ENCODE results near the gene MXI1. TPM values are rescaled to one million over a fixed set of nuclear protein-coding genes. Genes with fewer than 3 reads are reported as not detected.

The MXI1 gene
- total RNA-seq, 2 experiments from 2014 or later: 11.7 to 22.3 TPM

GRCh38 chr10:110323503-110323902 lies 116.1 kb downstream of the MXI1 start:
- CTCF ChIA-PET (ENCODE audit: unreplicated experiment): interaction anchor here (0.8 kb wide), 1 partner anchor 14 kb away, joined by 3 read pairs; no protein-coding TSS in a partner anchor
- no peaks in the 10 kb centered on the region for H3K9me2 ChIP-seq (ENCODE audit: insufficient read depth, low read length)
- no peaks in the 10 kb centered on the region for H4K20me1 ChIP-seq (ENCODE audit: insufficient read depth, low read length)
- TF ChIP-seq EZH2phosphoT487 (IDR thresholded peaks at IDR 0.05; ENCODE audit: borderline replicate concordance, low read depth, low read length) (no peak), CTCF (conservative IDR thresholded peaks at IDR 0.05; ENCODE audit: low read length) (no peak)
- H2AFZ ChIP-seq (ENCODE audit: low read length): no peak overlapping the region
- no peaks in the 10 kb centered on the region for H3K36me3 ChIP-seq (ENCODE audit: insufficient read depth, low read length)
- no peak overlapping the region for H3K4me3 ChIP-seq (ENCODE audit: low read depth, low read length, poor library complexity, severe bottlenecking)
- BruUV-seq (replicated peaks): no TSS peak
- H3K27ac ChIP-seq (ENCODE audit: low read depth, low read length, poor library complexity, severe bottlenecking): no peak overlapping the region
- H3K79me2 ChIP-seq (ENCODE audit: insufficient read depth, low read depth, low read length): no peaks in the 10 kb centered on the region
- no peak for DNase-seq (ENCODE audit: low spot score)
- POLR2A ChIA-PET: interaction anchor here (1.0 to 1.8 kb wide), 4 partner anchors 9 to 276 kb away, joined by 3 to 9 read pairs (median 5); no protein-coding TSS in a partner anchor
- H3K9me3 ChIP-seq (ENCODE audit: low read length): peaks cover 15% of the 10 kb centered on the region; the same call in 1 of the 2 replicates
- H3K4me2 ChIP-seq (ENCODE audit: low read length): no peak overlapping the region
- H3K4me1 ChIP-seq (ENCODE audit: insufficient read depth, low read length, poor library complexity, severe bottlenecking): no peaks in the 10 kb centered on the region
- intact Hi-C loops (cut with micrococcal nuclease; ENCODE audit: unreplicated experiment): no loop called here

GRCh38 chr10:110324201-110324804 lies 116.9 kb downstream of the MXI1 start:
- Histone ChIP-seq H3K79me2 (ENCODE audit: insufficient read depth, low read depth, low read length) (no peaks in the 10 kb centered on the region), H3K4me1 (ENCODE audit: insufficient read depth, low read length, poor library complexity, severe bottlenecking) (no peaks in the 10 kb centered on the region), H3K9me3 (ENCODE audit: low read length) (peaks cover 15% of the 10 kb centered on the region; the same call in 1 of the 2 replicates), H3K4me2 (ENCODE audit: low read length) (no peak overlapping the region), H4K20me1 (ENCODE audit: insufficient read depth, low read length) (no peaks in the 10 kb centered on the region), H2AFZ (ENCODE audit: low read length) (no peak overlapping the region), H3K36me3 (ENCODE audit: insufficient read depth, low read length) (no peaks in the 10 kb centered on the region), H3K4me3 (ENCODE audit: low read depth, low read length, poor library complexity, severe bottlenecking) (no peak overlapping the region), H3K9me2 (ENCODE audit: insufficient read depth, low read length) (no peaks in the 10 kb centered on the region), H3K27ac (ENCODE audit: low read depth, low read length, poor library complexity, severe bottlenecking) (no peak overlapping the region)
- POLR2A ChIA-PET: interaction anchor here (0.5 to 1.5 kb wide), 6 partner anchors 10 to 219 kb away, joined by 3 to 9 read pairs (median 4); no protein-coding TSS in a partner anchor
- no TSS peak for BruUV-seq (replicated peaks)
- no peak for TF ChIP-seq CTCF (conservative IDR thresholded peaks at IDR 0.05; ENCODE audit: low read length)
- no peak for TF ChIP-seq EZH2phosphoT487 (IDR thresholded peaks at IDR 0.05; ENCODE audit: borderline replicate concordance, low read depth, low read length)
- no peak for DNase-seq (ENCODE audit: low spot score)
- CTCF ChIA-PET (ENCODE audit: unreplicated experiment): interaction anchor here (0.8 kb wide), 1 partner anchor 13 kb away, joined by 3 read pairs; no protein-coding TSS in a partner anchor
- intact Hi-C loops (cut with micrococcal nuclease; ENCODE audit: unreplicated experiment): no loop called here

- H3K9me3 ChIP-seq (ENCODE audit: low read length): peaks cover 15% of the 10 kb centered on the region; the same call in 1 of the 2 replicates
- POLR2A ChIA-PET: interaction anchor here (0.5 to 1.2 kb wide), 4 partner anchors 11 to 219 kb away, joined by 3 to 7 read pairs (median 4); no protein-coding TSS in a partner anchor
- H3K9me2 ChIP-seq (ENCODE audit: insufficient read depth, low read length): no peaks in the 10 kb centered on the region
- H3K4me1 ChIP-seq (ENCODE audit: insufficient read depth, low read length, poor library complexity, severe bottlenecking): no peaks in the 10 kb centered on the region
- H3K27ac ChIP-seq (ENCODE audit: low read depth, low read length, poor library complexity, severe bottlenecking): no peak overlapping the region
- BruUV-seq (replicated peaks): no TSS peak
- no peaks in the 10 kb centered on the region for H3K36me3 ChIP-seq (ENCODE audit: insufficient read depth, low read length)
- H4K20me1 ChIP-seq (ENCODE audit: insufficient read depth, low read length): no peaks in the 10 kb centered on the region
- CTCF ChIA-PET (ENCODE audit: unreplicated experiment): no interaction called here
- H2AFZ ChIP-seq (ENCODE audit: low read length): no peak overlapping the region
- H3K4me3 ChIP-seq (ENCODE audit: low read depth, low read length, poor library complexity, severe bottlenecking): no peak overlapping the region
- DNase-seq (ENCODE audit: low spot score): no peak
- H3K4me2 ChIP-seq (ENCODE audit: low read length): no peak overlapping the region
- TF ChIP-seq EZH2phosphoT487 (IDR thresholded peaks at IDR 0.05; ENCODE audit: borderline replicate concordance, low read depth, low read length): no peak
- no peak for TF ChIP-seq CTCF (conservative IDR thresholded peaks at IDR 0.05; ENCODE audit: low read length)
- intact Hi-C loops (cut with micrococcal nuclease; ENCODE audit: unreplicated experiment): no loop called here
- no peaks in the 10 kb centered on the region for H3K79me2 ChIP-seq (ENCODE audit: insufficient read depth, low read depth, low read length)
These were observed 117.4 kb downstream of the MXI1 start for GRCh38 chr10:110324805-110325280.

All from OCI-LY7 (cell line).